KMS-11 (cell line): Measurements from ENCODE around the gene CCDC9B.

Source experiments
- H2AFZ ChIP-seq: fragments of 200-600 bp; sonication (generic); 2 replicates; pipeline ENCODE4 v1.6.1; 2016; ENCODE audit warnings: antibody characterized with exemption, mixed run types, low read depth
- H3K27ac ChIP-seq: fragments of 200-600 bp; sonication (generic); 2 replicates; pipeline ENCODE4 v1.6.1; 2016; ENCODE audit warnings: mild to moderate bottlenecking, mixed run types
- H3K27me3 ChIP-seq: fragments of 200-600 bp; sonication (generic); 2 replicates; pipeline ENCODE4 v1.6.1; 2017; ENCODE audit warnings: mild to moderate bottlenecking, low read depth, mixed run types, moderate library complexity; ENCODE audit not compliant: insufficient read depth
- H3K36me3 ChIP-seq: fragments of 200-600 bp; sonication (generic); 2 replicates; pipeline ENCODE4 v1.6.1; 2017; ENCODE audit warnings: mild to moderate bottlenecking, mixed run types; ENCODE audit not compliant: insufficient read depth
- H3K4me1 ChIP-seq: fragments of 200-600 bp; sonication (generic); 2 replicates; pipeline ENCODE4 v1.6.1; 2016; ENCODE audit warnings: mild to moderate bottlenecking, low read depth, mixed run types; ENCODE audit not compliant: poor library complexity, severe bottlenecking
- H3K4me2 ChIP-seq: fragments of 200-600 bp; sonication (generic); 2 replicates; pipeline ENCODE4 v1.7.0; 2016; ENCODE audit warnings: mild to moderate bottlenecking, mixed run types
- H3K4me3 ChIP-seq: fragments of 200-600 bp; sonication (generic); IDR thresholded peaks from 2 replicates; pipeline ENCODE4 v1.6.1; 2017; ENCODE audit warnings: low read depth, low read length, mixed read lengths; ENCODE audit not compliant: insufficient read depth
- H3K79me2 ChIP-seq: fragments of 200-600 bp; sonication (generic); 2 replicates; pipeline ENCODE4 v1.6.1; 2016; ENCODE audit warnings: low read depth, mixed run types; ENCODE audit not compliant: insufficient read depth
- H3K9ac ChIP-seq: fragments of 200-600 bp; sonication (generic); 2 replicates; pipeline ENCODE4 v1.6.1; 2016; ENCODE audit warnings: mild to moderate bottlenecking, mixed run types
- H4K20me1 ChIP-seq: fragments of 200-600 bp; sonication (generic); 2 replicates; pipeline ENCODE4 v1.6.1; 2016; ENCODE audit warnings: mild to moderate bottlenecking, mixed run types; ENCODE audit not compliant: insufficient read depth
- TF ChIP-seq, protein P1 (sequence below): fragments of 200-600 bp; sonication (generic); conservative IDR thresholded peaks from 2 replicates; pipeline ENCODE4 v1.6.1; 2017; ENCODE audit warnings: low read depth, mild to moderate bottlenecking, antibody characterized with exemption, low read length, moderate library complexity, mixed read lengths

The CCDC9B gene

GRCh38 chr15:40353697-40354096 lies 13.0 kb upstream of the CCDC9B start:
- TF ChIP-seq, protein P1, sequence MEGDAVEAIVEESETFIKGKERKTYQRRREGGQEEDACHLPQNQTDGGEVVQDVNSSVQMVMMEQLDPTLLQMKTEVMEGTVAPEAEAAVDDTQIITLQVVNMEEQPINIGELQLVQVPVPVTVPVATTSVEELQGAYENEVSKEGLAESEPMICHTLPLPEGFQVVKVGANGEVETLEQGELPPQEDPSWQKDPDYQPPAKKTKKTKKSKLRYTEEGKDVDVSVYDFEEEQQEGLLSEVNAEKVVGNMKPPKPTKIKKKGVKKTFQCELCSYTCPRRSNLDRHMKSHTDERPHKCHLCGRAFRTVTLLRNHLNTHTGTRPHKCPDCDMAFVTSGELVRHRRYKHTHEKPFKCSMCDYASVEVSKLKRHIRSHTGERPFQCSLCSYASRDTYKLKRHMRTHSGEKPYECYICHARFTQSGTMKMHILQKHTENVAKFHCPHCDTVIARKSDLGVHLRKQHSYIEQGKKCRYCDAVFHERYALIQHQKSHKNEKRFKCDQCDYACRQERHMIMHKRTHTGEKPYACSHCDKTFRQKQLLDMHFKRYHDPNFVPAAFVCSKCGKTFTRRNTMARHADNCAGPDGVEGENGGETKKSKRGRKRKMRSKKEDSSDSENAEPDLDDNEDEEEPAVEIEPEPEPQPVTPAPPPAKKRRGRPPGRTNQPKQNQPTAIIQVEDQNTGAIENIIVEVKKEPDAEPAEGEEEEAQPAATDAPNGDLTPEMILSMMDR: no peak
- no peaks in the 10 kb centered on the region for H4K20me1 ChIP-seq
- no peak overlapping the region for H3K9ac ChIP-seq
- no peak overlapping the region for H3K4me2 ChIP-seq
- no peaks in the 10 kb centered on the region for H3K36me3 ChIP-seq
- H3K4me1 ChIP-seq: peaks cover 6% of the 10 kb centered on the region
- peaks cover 10% of the 10 kb centered on the region; the same call in 1 of the 2 replicates for H3K27me3 ChIP-seq
- H3K27ac ChIP-seq: no peak overlapping the region
- H3K4me3 ChIP-seq: no peak overlapping the region
- no peaks in the 10 kb centered on the region for H3K79me2 ChIP-seq
- no peak overlapping the region for H2AFZ ChIP-seq

GRCh38 chr15:40352281-40352901 lies 11.7 kb upstream of the CCDC9B start:
- Histone ChIP-seq H3K4me1 (no peaks in the 10 kb centered on the region), H3K4me2 (no peak overlapping the region), H4K20me1 (no peaks in the 10 kb centered on the region), H3K9ac (no peak overlapping the region), H3K4me3 (no peak overlapping the region), H2AFZ (no peak overlapping the region), H3K27me3 (0 out of 2 replicates have a peak, but pooled peaks cover 8% of the 10 kb centered on the region), H3K79me2 (no peaks in the 10 kb centered on the region), H3K36me3 (no peaks in the 10 kb centered on the region), H3K27ac (no peak overlapping the region)
- TF ChIP-seq, protein P1: no peak

DNA sequence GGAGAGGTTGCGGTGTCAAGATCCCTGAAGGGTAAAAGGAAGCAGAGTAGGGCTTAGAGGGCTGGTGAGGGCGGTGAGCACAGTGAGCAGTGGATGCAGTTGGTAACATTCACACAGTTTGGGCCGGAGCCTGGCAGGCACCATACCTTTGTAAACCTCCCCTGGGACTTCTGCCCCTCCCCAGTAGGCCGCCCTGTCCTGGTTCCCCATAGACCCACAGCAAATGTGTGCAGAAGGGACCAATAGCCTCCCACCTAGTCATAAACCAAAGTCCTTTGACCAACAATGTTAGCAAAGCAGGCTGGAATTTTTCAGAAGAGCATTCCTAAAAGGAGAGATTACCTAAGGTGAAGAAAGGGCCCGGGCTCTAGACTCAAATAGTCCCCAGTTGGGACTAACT lies 8.4 kb upstream of the CCDC9B start:
- H3K79me2 ChIP-seq: no peaks in the 10 kb centered on the region
- no peak overlapping the region for H3K4me2 ChIP-seq
- no peak overlapping the region for H3K9ac ChIP-seq
- H3K27ac ChIP-seq: no peak overlapping the region
- no peak overlapping the region for H2AFZ ChIP-seq
- TF ChIP-seq, protein P1: no peak
- 0 out of 2 replicates have a peak, but pooled peaks cover 2% of the 10 kb centered on the region for H3K27me3 ChIP-seq
- H3K4me3 ChIP-seq: no peak overlapping the region
- no peaks in the 10 kb centered on the region for H4K20me1 ChIP-seq
- H3K36me3 ChIP-seq: no peaks in the 10 kb centered on the region
- no peaks in the 10 kb centered on the region for H3K4me1 ChIP-seq

DNA sequence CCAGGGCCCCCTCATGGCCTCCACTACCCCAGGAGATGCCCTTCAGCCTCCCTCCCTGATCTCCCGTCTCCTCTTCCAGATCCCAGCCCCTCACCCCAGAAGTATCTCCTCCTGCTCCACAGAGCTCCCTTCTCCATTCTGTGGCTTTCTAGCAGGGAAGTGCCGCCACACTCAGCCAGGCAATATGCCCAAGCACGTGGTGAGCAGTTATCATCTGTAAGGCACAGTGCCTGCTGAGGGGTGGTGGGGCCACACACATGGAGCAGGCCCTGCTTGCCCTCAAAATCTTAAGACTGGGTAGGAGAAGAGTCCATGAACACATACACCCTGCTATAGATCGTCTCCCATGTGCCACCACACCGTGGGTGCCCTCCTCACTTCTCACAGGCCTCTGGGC lies 7.7 kb upstream of the CCDC9B start:
- no peaks in the 10 kb centered on the region for H3K36me3 ChIP-seq
- no peak overlapping the region for H3K9ac ChIP-seq
- H3K4me2 ChIP-seq: no peak overlapping the region
- no peak overlapping the region for H3K4me3 ChIP-seq
- H4K20me1 ChIP-seq: no peaks in the 10 kb centered on the region
- H3K27me3 ChIP-seq: no peaks in the 10 kb centered on the region
- no peak overlapping the region for H2AFZ ChIP-seq
- H3K4me1 ChIP-seq: no peaks in the 10 kb centered on the region
- no peaks in the 10 kb centered on the region for H3K79me2 ChIP-seq
- TF ChIP-seq, protein P1: no peak
- no peak overlapping the region for H3K27ac ChIP-seq
